Ishikawa (cell line): ENCODE measurements around the gene TMEM139.

Experiments used
- CEBPB ChIP-seq: IDR thresholded peaks from 2 replicates; pipeline ENCODE4 v1.6.1; 2012
- CREB1 ChIP-seq: IDR thresholded peaks from 2 replicates; pipeline ENCODE4 v1.6.1; 2012; ENCODE audit warnings: low read depth
- EGR1 ChIP-seq: IDR thresholded peaks from 2 replicates; pipeline ENCODE4 v1.6.1; 2012
- EP300 ChIP-seq: IDR thresholded peaks from 2 replicates; pipeline ENCODE4 v1.6.1; 2012; ENCODE audit warnings: borderline replicate concordance
- FOXM1 ChIP-seq: IDR thresholded peaks from 2 replicates; pipeline ENCODE4 v1.6.1; 2012; ENCODE audit warnings: low read depth, borderline replicate concordance
- MAX ChIP-seq: IDR thresholded peaks from 2 replicates; pipeline ENCODE4 v1.6.1; 2012
- NFIC ChIP-seq: IDR thresholded peaks from 2 replicates; pipeline ENCODE4 v1.6.1; 2012
- RAD21 ChIP-seq: IDR thresholded peaks from 2 replicates; pipeline ENCODE4 v1.6.1; 2012; ENCODE audit warnings: low read depth
- REST ChIP-seq: IDR thresholded peaks from 2 replicates; pipeline ENCODE4 v1.6.1; 2012; ENCODE audit warnings: low read depth, mild to moderate bottlenecking
- TAF1 ChIP-seq: IDR thresholded peaks from 2 replicates; pipeline ENCODE4 v1.6.1; 2012; ENCODE audit warnings: low read depth, mild to moderate bottlenecking
- TCF12 ChIP-seq: IDR thresholded peaks from 2 replicates; pipeline ENCODE4 v1.6.1; 2012; ENCODE audit warnings: low read depth
- TEAD4 ChIP-seq: IDR thresholded peaks from 2 replicates; pipeline ENCODE4 v1.6.1; 2012
- USF1 ChIP-seq: IDR thresholded peaks from 2 replicates; pipeline ENCODE4 v1.6.1; 2012
- YY1 ChIP-seq: IDR thresholded peaks from 2 replicates; pipeline ENCODE4 v1.6.1; 2012; ENCODE audit warnings: low read depth
- ZBTB7A ChIP-seq: IDR thresholded peaks from 2 replicates; pipeline ENCODE4 v1.6.1; 2012; ENCODE audit warnings: low read depth

The TMEM139 gene

GRCh38 chr7:143327903-143328302 is 43.1 kb downstream of the TMEM139 start:
- TF ChIP-seq REST (no peak), TEAD4 (no peak), USF1 (no peak), ZBTB7A (no peak), CEBPB (no peak), EP300 (no peak), MAX (no peak), TCF12 (no peak), TAF1 (no peak)

- TF ChIP-seq REST (no peak), RAD21 (0 out of 2 replicates have a peak, but pooled peaks have one; percentile 2)
Observed at GRCh38 chr7:143329471-143330170, 44.9 kb downstream of the TMEM139 start.

GRCh38 chr7:143331179-143331801 is 46.5 kb downstream of the TMEM139 start:
- no peak for TF ChIP-seq RAD21
- no peak for TF ChIP-seq MAX
- no peak for TF ChIP-seq EP300
- no peak for TF ChIP-seq CREB1
- TF ChIP-seq TCF12 = no peak
- no peak for TF ChIP-seq USF1
- TF ChIP-seq CEBPB = no peak
- no peak for TF ChIP-seq ZBTB7A
- TF ChIP-seq YY1 = no peak
- no peak for TF ChIP-seq REST
- TF ChIP-seq EGR1 = no peak
- no peak for TF ChIP-seq NFIC
- no peak for TF ChIP-seq TAF1
- TF ChIP-seq FOXM1 = no peak
- no peak for TF ChIP-seq TEAD4

- TF ChIP-seq FOXM1 (no peak), EGR1 (no peak), CREB1 (no peak), TAF1 (no peak), ZBTB7A (no peak), USF1 (no peak), CEBPB (no peak), EP300 (no peak), REST (no peak)
Observed at GRCh38 chr7:143334244-143334643, 49.5 kb downstream of the TMEM139 start.
